ENCODE measurements around the gene NDRG3.
"Not testable (repeated sequence)": the region's sequence is repeated elsewhere in the genome, so short reads cannot be mapped to it uniquely, and the experiment has no call there.

NDRG3 gene

GRCh38 chr20:36700438-36700837, 45.5 kb downstream of the NDRG3 start:
- Histone ChIP-seq H2AFZ (ENCODE audit: low read length, unreplicated experiment) (no peak overlapping the region), H3K27me3 (ENCODE audit: insufficient read depth, low read length) (no peaks in the 10 kb centered on the region), H3K27ac (ENCODE audit: low read depth, low read length) (no peak overlapping the region), H3K36me3 (ENCODE audit: insufficient read depth, low read length) (no peaks in the 10 kb centered on the region), H3K79me2 (ENCODE audit: control insufficient read depth, insufficient read depth, low read length, unreplicated experiment) (no peaks in the 10 kb centered on the region), H3K4me3 (ENCODE audit: low read depth, low read length) (no peak overlapping the region), H3K4me1 (ENCODE audit: control insufficient read depth, insufficient read depth, low read length, unreplicated experiment) (no peaks in the 10 kb centered on the region)

GRCh38 chr20:36695467-36695866, 50.4 kb downstream of the NDRG3 start:
- H2AFZ ChIP-seq (ENCODE audit: low read length, unreplicated experiment); H3K27ac ChIP-seq (ENCODE audit: low read depth, low read length); H3K4me3 ChIP-seq (ENCODE audit: low read depth, low read length); H3K36me3 ChIP-seq (ENCODE audit: insufficient read depth, low read length); H3K4me1 ChIP-seq (ENCODE audit: control insufficient read depth, insufficient read depth, low read length, unreplicated experiment); H3K79me2 ChIP-seq (ENCODE audit: control insufficient read depth, insufficient read depth, low read length, unreplicated experiment); H3K27me3 ChIP-seq (ENCODE audit: insufficient read depth, low read length): not testable (repeated sequence)

- Histone ChIP-seq H3K36me3 (ENCODE audit: insufficient read depth, low read length) (no peaks in the 10 kb centered on the region), H3K4me3 (ENCODE audit: low read depth, low read length) (no peak overlapping the region), H3K4me1 (ENCODE audit: control insufficient read depth, insufficient read depth, low read length, unreplicated experiment) (no peaks in the 10 kb centered on the region), H2AFZ (ENCODE audit: low read length, unreplicated experiment) (no peak overlapping the region), H3K27ac (ENCODE audit: low read depth, low read length) (no peak overlapping the region), H3K27me3 (ENCODE audit: insufficient read depth, low read length) (no peaks in the 10 kb centered on the region), H3K79me2 (ENCODE audit: control insufficient read depth, insufficient read depth, low read length, unreplicated experiment) (no peaks in the 10 kb centered on the region)
Measured at GRCh38 chr20:36688630-36689029, 57.3 kb downstream of the NDRG3 start.

- Histone ChIP-seq H3K4me1 (ENCODE audit: control insufficient read depth, insufficient read depth, low read length, unreplicated experiment) (no peaks in the 10 kb centered on the region), H3K4me3 (ENCODE audit: low read depth, low read length) (no peak overlapping the region), H3K79me2 (ENCODE audit: control insufficient read depth, insufficient read depth, low read length, unreplicated experiment) (no peaks in the 10 kb centered on the region), H3K36me3 (ENCODE audit: insufficient read depth, low read length) (no peaks in the 10 kb centered on the region), H3K27me3 (ENCODE audit: insufficient read depth, low read length) (no peaks in the 10 kb centered on the region), H2AFZ (ENCODE audit: low read length, unreplicated experiment) (no peak overlapping the region), H3K27ac (ENCODE audit: low read depth, low read length) (no peak overlapping the region)
Measured at GRCh38 chr20:36687850-36688249, 58.0 kb downstream of the NDRG3 start.

GRCh38 chr20:36686944-36687343, 58.9 kb downstream of the NDRG3 start:
- H3K4me1 ChIP-seq (ENCODE audit: control insufficient read depth, insufficient read depth, low read length, unreplicated experiment) = no peaks in the 10 kb centered on the region
- H3K27me3 ChIP-seq (ENCODE audit: insufficient read depth, low read length) = no peaks in the 10 kb centered on the region
- H3K27ac ChIP-seq (ENCODE audit: low read depth, low read length) = no peak overlapping the region
- H3K4me3 ChIP-seq (ENCODE audit: low read depth, low read length) = no peak overlapping the region
- H2AFZ ChIP-seq (ENCODE audit: low read length, unreplicated experiment) = no peak overlapping the region
- H3K36me3 ChIP-seq (ENCODE audit: insufficient read depth, low read length) = no peaks in the 10 kb centered on the region
- H3K79me2 ChIP-seq (ENCODE audit: control insufficient read depth, insufficient read depth, low read length, unreplicated experiment) = no peaks in the 10 kb centered on the region

- no peaks in the 10 kb centered on the region for H3K4me1 ChIP-seq (ENCODE audit: control insufficient read depth, insufficient read depth, low read length, unreplicated experiment)
- no peaks in the 10 kb centered on the region for H3K27me3 ChIP-seq (ENCODE audit: insufficient read depth, low read length)
- H3K27ac ChIP-seq (ENCODE audit: low read depth, low read length) = no peak overlapping the region
- H3K79me2 ChIP-seq (ENCODE audit: control insufficient read depth, insufficient read depth, low read length, unreplicated experiment) = no peaks in the 10 kb centered on the region
- no peak overlapping the region for H2AFZ ChIP-seq (ENCODE audit: low read length, unreplicated experiment)
- H3K4me3 ChIP-seq (ENCODE audit: low read depth, low read length) = no peak overlapping the region
- no peaks in the 10 kb centered on the region for H3K36me3 ChIP-seq (ENCODE audit: insufficient read depth, low read length)
Measured at GRCh38 chr20:36686504-36686903, 59.4 kb downstream of the NDRG3 start.

GRCh38 chr20:36684747-36685146, 61.1 kb downstream of the NDRG3 start:
- Histone ChIP-seq H3K4me1 (ENCODE audit: control insufficient read depth, insufficient read depth, low read length, unreplicated experiment) (no peaks in the 10 kb centered on the region), H3K36me3 (ENCODE audit: insufficient read depth, low read length) (no peaks in the 10 kb centered on the region), H2AFZ (ENCODE audit: low read length, unreplicated experiment) (no peak overlapping the region), H3K27ac (ENCODE audit: low read depth, low read length) (no peak overlapping the region), H3K27me3 (ENCODE audit: insufficient read depth, low read length) (no peaks in the 10 kb centered on the region), H3K4me3 (ENCODE audit: low read depth, low read length) (no peak overlapping the region), H3K79me2 (ENCODE audit: control insufficient read depth, insufficient read depth, low read length, unreplicated experiment) (no peaks in the 10 kb centered on the region)

- Histone ChIP-seq H3K27ac (ENCODE audit: low read depth, low read length) (no peak overlapping the region), H3K27me3 (ENCODE audit: insufficient read depth, low read length) (no peaks in the 10 kb centered on the region), H3K79me2 (ENCODE audit: control insufficient read depth, insufficient read depth, low read length, unreplicated experiment) (no peaks in the 10 kb centered on the region), H3K4me3 (ENCODE audit: low read depth, low read length) (no peak overlapping the region), H2AFZ (ENCODE audit: low read length, unreplicated experiment) (no peak overlapping the region), H3K4me1 (ENCODE audit: control insufficient read depth, insufficient read depth, low read length, unreplicated experiment) (no peaks in the 10 kb centered on the region), H3K36me3 (ENCODE audit: insufficient read depth, low read length) (0 out of 2 replicates have a peak, but pooled peaks cover 4% of the 10 kb centered on the region)
Measured at GRCh38 chr20:36682311-36682710, 63.6 kb downstream of the NDRG3 start.

- Histone ChIP-seq H3K36me3 (ENCODE audit: insufficient read depth, low read length) (peaks cover 4% of the 10 kb centered on the region; the same call in 1 of the 2 replicates), H2AFZ (ENCODE audit: low read length, unreplicated experiment) (no peak overlapping the region), H3K4me3 (ENCODE audit: low read depth, low read length) (no peak overlapping the region), H3K4me1 (ENCODE audit: control insufficient read depth, insufficient read depth, low read length, unreplicated experiment) (no peaks in the 10 kb centered on the region), H3K27me3 (ENCODE audit: insufficient read depth, low read length) (no peaks in the 10 kb centered on the region), H3K79me2 (ENCODE audit: control insufficient read depth, insufficient read depth, low read length, unreplicated experiment) (no peaks in the 10 kb centered on the region), H3K27ac (ENCODE audit: low read depth, low read length) (no peak overlapping the region)
Measured at GRCh38 chr20:36677422-36677771, 68.5 kb downstream of the NDRG3 start.

- H2AFZ ChIP-seq (ENCODE audit: low read length, unreplicated experiment) = no peak overlapping the region
- H3K36me3 ChIP-seq (ENCODE audit: insufficient read depth, low read length) = peaks cover 4% of the 10 kb centered on the region; the same call in 1 of the 2 replicates
- no peak overlapping the region for H3K27ac ChIP-seq (ENCODE audit: low read depth, low read length)
- no peaks in the 10 kb centered on the region for H3K79me2 ChIP-seq (ENCODE audit: control insufficient read depth, insufficient read depth, low read length, unreplicated experiment)
- no peaks in the 10 kb centered on the region for H3K27me3 ChIP-seq (ENCODE audit: insufficient read depth, low read length)
- H3K4me3 ChIP-seq (ENCODE audit: low read depth, low read length) = no peak overlapping the region
- no peaks in the 10 kb centered on the region for H3K4me1 ChIP-seq (ENCODE audit: control insufficient read depth, insufficient read depth, low read length, unreplicated experiment)
Measured at GRCh38 chr20:36676701-36677421, 69.0 kb downstream of the NDRG3 start.

- H3K79me2 ChIP-seq (ENCODE audit: control insufficient read depth, insufficient read depth, low read length, unreplicated experiment); H3K4me1 ChIP-seq (ENCODE audit: control insufficient read depth, insufficient read depth, low read length, unreplicated experiment); H3K27me3 ChIP-seq (ENCODE audit: insufficient read depth, low read length); H3K36me3 ChIP-seq (ENCODE audit: insufficient read depth, low read length); H3K27ac ChIP-seq (ENCODE audit: low read depth, low read length); H2AFZ ChIP-seq (ENCODE audit: low read length, unreplicated experiment); H3K4me3 ChIP-seq (ENCODE audit: low read depth, low read length): not testable (repeated sequence)
Measured at GRCh38 chr20:36675545-36675944, 70.3 kb downstream of the NDRG3 start.
